IMR-90 (cell line): ENCODE results near the gene HTT.

Experiments
- BHLHE40 ChIP-seq: fragments of 150-350 bp; IDR thresholded peaks from 2 replicates; pipeline ENCODE4 v1.6.1; 2016; ENCODE audit warnings: mild to moderate bottlenecking, low read depth, low read length
- CEBPB ChIP-seq: IDR thresholded peaks from 2 replicates; pipeline ENCODE4 v1.6.1; 2012; ENCODE audit warnings: low read depth, low read length, improper control_type of control experiment
- CHD1 ChIP-seq: IDR thresholded peaks from 2 replicates; pipeline ENCODE4 v1.6.1; 2012; ENCODE audit warnings: low read depth, low read length, improper control_type of control experiment
- MAFK ChIP-seq: IDR thresholded peaks from 2 replicates; pipeline ENCODE4 v1.6.1; 2012; ENCODE audit warnings: low read depth, low read length, improper control_type of control experiment
- MXI1 ChIP-seq: IDR thresholded peaks from 2 replicates; pipeline ENCODE4 v1.6.1; 2012; ENCODE audit warnings: low read depth, mild to moderate bottlenecking, low read length, moderate library complexity, borderline replicate concordance
- POLR2A ChIP-seq: IDR thresholded peaks from 2 replicates; pipeline ENCODE4 v1.6.1; 2012; ENCODE audit warnings: mild to moderate bottlenecking, low read depth, low read length
- RAD21 ChIP-seq: IDR thresholded peaks from 2 replicates; pipeline ENCODE4 v1.6.1; 2012; ENCODE audit warnings: low read length, improper control_type of control experiment
- RCOR1 ChIP-seq: IDR thresholded peaks from 2 replicates; pipeline ENCODE4 v1.6.1; 2012; ENCODE audit warnings: mild to moderate bottlenecking, low read length, improper control_type of control experiment; ENCODE audit not compliant: insufficient replicate concordance
- SMC3 ChIP-seq: fragments of 150-350 bp; IDR thresholded peaks from 2 replicates; pipeline ENCODE4 v1.6.1; 2016; ENCODE audit warnings: low read depth, mild to moderate bottlenecking, antibody characterized with exemption, low read length, moderate library complexity
- TF ChIP-seq, protein P1 (sequence below): conservative IDR thresholded peaks from 2 replicates; pipeline ENCODE4 v1.5.1; 2012; ENCODE audit warnings: mild to moderate bottlenecking, low read depth, low read length, improper control_type of control experiment
- TF ChIP-seq, protein P2 (sequence below): fragments of 150-350 bp; IDR thresholded peaks from 2 replicates; pipeline ENCODE4 v1.6.1; 2017; ENCODE audit warnings: mild to moderate bottlenecking, antibody characterized with exemption, low read length, low read depth

DNA sequence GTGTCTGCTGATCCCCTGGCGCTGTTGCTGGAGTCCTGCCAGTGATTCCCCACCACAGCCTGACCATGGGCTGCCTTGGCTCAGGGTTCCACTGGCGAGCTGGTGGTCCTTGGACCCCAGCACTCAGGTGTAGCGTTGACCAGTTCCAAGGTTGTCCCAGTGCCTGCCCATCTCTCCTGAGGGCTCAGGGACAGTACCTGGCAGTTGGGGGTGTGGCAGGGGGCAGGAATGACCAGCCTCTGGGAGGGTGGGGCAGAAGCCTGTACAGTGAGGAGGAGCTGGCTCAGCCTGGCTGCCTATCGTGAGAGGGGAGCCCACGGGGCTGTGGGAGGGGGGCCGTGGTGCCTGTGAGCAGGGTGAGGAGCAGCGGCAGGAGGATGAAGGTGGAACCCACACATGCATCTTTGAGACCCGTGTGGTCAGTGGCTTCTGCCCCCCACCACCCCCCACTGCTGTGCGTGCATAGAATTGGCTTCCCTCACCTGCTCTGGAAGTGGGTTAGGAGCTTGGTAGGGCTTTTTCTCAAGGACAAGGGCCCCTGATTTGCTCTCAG is 161.9 kb downstream of the HTT start:
- TF ChIP-seq POLR2A (no peak), BHLHE40 (no peak), MXI1 (no peak), CHD1 (no peak), MAFK (no peak), SMC3 (no peak), CEBPB (no peak), RAD21 (no peak), RCOR1 (no peak)
- TF ChIP-seq, protein P1, sequence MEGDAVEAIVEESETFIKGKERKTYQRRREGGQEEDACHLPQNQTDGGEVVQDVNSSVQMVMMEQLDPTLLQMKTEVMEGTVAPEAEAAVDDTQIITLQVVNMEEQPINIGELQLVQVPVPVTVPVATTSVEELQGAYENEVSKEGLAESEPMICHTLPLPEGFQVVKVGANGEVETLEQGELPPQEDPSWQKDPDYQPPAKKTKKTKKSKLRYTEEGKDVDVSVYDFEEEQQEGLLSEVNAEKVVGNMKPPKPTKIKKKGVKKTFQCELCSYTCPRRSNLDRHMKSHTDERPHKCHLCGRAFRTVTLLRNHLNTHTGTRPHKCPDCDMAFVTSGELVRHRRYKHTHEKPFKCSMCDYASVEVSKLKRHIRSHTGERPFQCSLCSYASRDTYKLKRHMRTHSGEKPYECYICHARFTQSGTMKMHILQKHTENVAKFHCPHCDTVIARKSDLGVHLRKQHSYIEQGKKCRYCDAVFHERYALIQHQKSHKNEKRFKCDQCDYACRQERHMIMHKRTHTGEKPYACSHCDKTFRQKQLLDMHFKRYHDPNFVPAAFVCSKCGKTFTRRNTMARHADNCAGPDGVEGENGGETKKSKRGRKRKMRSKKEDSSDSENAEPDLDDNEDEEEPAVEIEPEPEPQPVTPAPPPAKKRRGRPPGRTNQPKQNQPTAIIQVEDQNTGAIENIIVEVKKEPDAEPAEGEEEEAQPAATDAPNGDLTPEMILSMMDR = no peak
- TF ChIP-seq, protein P2, sequence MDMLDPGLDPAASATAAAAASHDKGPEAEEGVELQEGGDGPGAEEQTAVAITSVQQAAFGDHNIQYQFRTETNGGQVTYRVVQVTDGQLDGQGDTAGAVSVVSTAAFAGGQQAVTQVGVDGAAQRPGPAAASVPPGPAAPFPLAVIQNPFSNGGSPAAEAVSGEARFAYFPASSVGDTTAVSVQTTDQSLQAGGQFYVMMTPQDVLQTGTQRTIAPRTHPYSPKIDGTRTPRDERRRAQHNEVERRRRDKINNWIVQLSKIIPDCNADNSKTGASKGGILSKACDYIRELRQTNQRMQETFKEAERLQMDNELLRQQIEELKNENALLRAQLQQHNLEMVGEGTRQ = no peak
